Suppressor macrophage treated with lipopolysaccharide for 1 hour (primary cell): ENCODE results near the gene ASB8.

Source experiments
- DNase-seq, 3 donors: peaks; one replicate each; pipeline ENCODE4 v3.0.0-alpha.2; 2020 to 2022

The ASB8 gene, protein sequence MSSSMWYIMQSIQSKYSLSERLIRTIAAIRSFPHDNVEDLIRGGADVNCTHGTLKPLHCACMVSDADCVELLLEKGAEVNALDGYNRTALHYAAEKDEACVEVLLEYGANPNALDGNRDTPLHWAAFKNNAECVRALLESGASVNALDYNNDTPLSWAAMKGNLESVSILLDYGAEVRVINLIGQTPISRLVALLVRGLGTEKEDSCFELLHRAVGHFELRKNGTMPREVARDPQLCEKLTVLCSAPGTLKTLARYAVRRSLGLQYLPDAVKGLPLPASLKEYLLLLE

DNA sequence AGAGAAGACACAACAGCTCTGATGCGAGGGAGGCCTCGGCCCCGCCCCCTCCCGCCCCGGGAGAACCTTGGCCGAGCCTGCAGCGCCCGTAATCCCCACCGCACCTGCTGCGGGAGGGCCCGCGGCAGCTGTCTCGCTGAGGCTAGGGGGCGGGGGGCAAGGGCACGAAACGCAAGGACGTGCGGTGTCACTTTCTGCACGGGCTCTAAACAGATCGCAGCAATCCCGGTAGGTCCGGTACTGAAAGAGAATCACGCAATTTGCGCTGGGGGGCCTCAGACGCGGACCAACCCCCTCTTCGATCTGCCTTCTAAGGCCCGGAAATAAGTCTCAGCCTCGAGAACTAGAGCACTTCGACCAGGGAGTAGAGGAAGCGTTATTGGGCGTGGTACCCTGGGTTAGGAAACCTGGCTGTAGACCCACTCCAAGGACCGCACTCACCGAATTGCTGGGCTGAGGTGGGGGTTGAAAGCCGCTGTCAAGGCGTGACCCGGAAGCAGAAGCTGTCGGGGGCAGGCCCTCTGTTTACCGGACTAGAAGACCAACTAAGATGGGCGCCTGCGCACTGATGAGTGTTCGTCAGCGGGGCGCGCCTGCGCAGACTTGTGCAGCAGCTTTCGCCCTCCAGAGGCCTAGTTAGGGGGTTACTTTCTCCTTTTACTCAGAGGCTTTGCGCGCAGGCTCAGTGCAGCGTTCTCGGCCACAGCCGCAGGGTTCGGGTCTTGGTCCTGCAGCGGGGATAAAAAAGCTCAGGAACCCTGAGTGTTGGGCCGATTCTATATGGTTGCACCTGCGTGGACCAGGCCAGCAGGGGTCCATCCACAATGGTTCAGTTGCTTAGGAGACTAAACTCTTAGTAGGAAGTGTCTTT lies at the start of gene ASB8:
Gene ASB8 (minus strand): TSS at position 498 of the 871 bp plus-strand sequence. CDS start 4,019 bp downstream, outside the sequence.
- DNase-seq, result peak; percentile 99 to 100 (median 99)

DNA sequence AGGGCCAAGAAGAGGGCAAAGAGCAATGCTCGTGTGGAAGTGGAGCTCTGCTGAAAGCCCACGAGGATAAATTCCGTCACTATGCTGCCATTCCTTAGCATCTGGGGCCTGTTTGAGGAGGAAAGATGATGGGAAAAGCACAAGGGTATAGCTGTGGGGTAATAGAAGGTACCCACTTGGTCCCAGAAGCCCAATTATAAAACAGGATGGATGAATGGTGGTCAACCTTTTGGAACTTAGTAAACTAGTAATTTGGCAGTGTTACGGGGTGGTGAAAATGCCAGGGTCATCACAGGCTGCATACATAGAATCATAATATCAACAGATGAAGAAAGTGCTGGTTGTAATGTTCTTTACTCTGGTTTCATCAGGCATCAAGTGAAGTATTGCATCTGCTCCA lies 45.9 kb upstream of the ASB8 start, which contains the start of gene OR10AD1:
Gene OR10AD1 (minus strand): TSS at position 101 of the 400 bp plus-strand sequence. CDS start 0 bp downstream, at position 101.
- DNase-seq, result no peak

DNA sequence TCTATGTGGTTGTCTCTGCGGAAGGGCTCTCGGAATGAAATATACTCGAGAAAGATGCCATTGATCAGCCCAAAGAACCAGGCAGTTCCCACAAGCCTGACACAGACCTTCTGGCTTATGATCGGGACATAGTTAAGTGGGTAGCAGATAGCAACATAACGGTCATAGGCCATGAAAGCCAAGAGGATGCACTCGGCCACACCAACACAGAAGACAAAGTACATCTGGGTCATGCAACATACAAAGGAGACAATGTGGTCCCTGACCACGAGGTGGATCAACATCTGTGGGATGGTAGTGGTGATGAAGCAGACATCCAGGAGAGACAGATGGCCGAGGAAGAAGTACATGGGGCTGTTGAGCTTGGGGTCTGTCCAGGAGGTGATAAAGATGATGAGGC lies 45.5 kb upstream of the ASB8 start:
- DNase-seq, result no peak

DNA sequence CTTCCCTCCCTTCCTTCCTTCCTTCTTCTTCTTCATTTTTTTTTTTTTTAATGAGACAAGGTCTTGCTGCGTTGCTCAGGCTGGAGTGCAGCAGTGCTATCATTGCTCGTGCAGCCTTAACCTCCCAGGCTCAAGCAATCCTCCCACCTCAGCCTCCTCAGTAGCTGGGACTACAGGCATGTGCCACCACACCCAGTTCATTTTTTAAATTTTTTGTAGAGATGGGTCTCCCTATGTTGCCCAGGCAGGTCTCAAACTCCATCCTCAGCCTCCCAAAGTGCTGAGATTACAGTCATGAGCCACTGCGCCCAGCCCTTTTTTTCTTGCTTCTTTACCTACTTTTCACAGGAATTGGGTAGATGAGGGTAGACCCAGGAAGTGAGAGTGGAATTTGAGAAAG lies 44.2 kb upstream of the ASB8 start:
- no peak for DNase-seq

DNA sequence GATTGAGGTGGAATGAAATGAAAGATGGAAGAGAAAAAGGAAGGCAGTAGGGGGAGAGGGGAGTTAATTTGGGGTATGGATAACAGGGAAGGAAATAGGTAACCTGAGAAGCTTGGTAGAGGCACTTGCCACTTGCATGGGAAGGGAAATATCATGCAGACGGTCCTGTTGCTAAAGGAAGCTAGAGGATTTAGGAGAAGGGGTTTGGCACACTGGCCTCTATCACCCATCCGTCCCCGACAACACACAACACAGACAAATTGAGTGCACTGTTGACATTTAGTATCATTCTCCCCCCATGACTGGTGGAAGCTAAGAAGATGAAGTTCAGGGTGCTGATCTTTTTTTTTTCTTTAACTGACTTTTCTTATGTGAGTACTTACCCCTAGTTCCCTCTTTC lies 43.8 kb upstream of the ASB8 start:
- DNase-seq, result peak in 1 of 3 donors; percentile 11

DNA sequence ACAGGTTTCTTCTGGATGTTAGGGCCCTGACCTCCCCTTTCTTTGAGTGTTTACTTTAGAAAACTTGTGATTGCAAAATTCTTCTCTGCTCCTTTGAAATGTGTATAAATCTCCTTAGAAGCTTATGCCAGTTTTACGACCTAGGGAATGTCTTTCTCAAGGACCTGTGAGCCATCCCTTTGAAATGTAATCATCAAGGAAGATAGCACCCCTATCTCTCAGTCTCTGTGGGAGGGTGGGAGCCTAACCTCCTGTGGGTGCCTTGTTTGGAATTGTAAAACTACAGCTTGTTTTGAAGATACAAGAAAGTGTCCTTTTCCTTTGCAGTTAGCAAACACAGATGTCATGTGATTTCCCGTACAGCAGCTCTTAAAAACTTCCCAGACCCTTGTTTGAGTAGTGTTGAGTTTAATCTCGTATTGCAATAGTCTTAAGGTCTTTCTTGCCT lies 42.5 kb upstream of the ASB8 start:
- DNase-seq, result peak; percentile 51 to 85 (median 54)

DNA sequence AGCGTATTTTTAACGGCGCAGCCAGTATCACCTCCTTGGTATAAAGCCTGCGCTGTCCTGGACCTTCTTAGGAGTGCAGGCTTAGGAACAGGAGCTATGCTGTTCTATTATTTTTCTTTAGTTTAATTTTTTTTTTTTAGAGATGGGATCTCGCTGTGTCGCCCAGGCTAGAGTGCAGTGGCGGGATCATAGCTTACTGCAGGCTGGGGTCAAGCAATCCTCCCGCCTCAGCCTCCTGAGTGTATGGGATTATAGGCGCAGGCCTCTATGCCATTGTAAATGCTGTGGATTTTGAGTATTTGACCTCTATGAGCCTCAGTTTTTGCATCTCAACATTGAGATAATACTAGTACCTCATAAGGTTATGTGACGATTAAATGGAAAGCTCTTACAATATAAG lies 41.7 kb upstream of the ASB8 start:
- DNase-seq, result peak in 1 of 3 donors; percentile 13

DNA sequence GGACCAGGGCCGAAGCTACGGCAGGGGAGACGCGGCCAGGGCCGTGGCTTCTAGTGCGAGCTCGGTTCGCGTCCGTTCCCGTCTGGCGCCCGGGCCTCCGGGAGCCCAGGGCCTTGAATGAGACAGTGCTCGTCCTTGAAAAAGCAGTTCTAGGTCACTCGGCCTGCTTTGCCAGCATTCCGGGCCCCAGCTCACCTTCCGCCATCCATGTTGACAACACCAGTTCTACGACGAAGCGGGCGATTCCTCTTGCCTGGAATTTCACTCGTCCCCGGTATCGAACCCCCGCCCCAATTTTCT lies 41.3 kb upstream of the ASB8 start:
- peak; percentile 19 to 51 (median 35) for DNase-seq

DNA sequence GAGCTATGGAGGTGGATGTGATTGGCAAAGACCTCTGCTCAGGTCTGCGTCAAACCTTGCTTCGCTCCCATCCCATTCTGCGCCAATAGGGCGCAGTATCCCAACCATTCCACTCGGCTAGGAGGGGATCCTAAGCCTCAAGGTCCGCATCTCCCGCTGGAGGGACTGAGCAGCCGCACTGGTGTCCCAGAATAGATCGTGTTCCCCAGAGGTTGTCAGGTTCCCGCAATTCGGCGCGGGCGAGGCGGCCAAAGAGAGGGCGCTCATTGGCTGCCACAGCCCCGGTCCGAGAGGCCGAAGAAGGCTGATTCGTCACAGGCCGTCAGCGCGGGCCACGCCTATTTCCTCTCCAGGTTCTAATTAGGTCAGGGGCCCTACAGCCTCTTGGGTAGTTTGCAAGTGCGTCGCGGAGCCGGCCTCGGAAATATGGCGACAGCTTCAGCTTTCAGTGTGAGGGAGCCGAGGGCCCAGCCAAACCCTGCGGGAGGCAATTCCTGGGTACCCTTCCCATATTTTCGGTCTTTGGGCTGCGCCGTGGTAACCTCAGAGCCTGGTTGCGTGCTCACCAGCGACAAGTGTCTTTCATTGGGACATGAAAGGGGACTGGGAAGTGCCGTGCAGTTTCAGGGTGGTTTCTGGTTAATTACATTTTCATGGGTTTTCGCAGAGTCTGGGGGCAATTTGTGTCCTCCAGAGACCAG lies 40.8 kb upstream of the ASB8 start:
- DNase-seq, result peak; percentile 97 to 99 (median 98)

DNA sequence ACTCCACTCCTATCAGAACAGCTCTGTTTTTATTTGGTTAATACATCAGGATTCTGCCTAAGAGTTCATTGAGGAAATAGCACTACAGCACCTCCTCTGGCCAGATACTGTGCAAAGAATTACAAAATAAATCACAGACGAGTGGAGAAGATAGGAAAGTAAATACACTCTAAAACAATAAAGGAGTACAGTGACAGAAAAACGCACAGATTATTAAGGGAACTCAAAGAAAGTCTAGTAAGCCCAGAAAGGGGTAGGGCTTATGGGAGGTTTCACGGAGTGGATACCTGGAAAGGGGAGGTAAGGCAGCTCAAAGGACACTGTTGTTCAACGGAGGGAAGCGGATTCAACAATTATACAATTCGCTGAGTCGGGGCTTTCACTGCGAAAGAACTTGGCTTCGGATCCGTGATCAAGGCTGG lies 40.2 kb upstream of the ASB8 start:
- DNase-seq, result peak; percentile 52 to 66 (median 65)

DNA sequence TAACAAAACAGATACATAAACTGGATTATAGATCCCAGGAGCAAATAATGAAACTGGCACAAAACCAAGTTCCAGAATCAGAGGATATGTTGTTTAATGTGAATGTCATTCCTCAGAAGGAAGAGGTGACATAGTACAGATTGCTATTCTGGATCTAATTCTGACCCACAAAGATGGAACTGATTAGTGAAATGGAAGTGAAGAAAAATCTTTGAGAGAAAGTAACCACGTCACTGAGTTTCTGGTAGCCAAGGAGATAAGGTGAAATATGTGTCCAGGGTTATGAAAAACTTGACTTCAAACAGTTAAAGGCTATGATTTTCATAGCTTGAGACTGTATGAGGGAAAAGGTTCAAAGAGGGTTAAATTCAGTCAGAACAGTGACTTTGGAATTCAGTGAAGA lies 37.5 kb upstream of the ASB8 start:
- no peak for DNase-seq

DNA sequence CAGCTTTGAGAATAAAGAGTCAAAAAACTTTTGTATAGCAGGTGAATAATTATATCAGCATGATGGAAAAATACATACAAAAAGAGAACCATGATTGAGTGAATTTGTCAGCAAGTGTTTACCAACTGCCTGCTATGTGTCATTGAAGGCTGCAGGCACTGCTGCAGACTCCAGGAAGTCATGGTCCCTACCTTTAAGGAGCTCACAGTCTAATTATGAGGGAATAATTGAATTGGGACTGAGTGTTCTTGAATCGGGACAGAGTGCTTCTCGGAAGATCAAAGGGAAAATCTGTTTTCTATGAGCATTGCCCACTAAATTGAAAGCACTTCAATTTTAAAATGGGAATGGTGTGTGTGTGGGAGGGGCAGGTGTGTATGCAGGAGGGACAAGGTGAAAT lies 36.3 kb upstream of the ASB8 start:
- DNase-seq, result no peak

DNA sequence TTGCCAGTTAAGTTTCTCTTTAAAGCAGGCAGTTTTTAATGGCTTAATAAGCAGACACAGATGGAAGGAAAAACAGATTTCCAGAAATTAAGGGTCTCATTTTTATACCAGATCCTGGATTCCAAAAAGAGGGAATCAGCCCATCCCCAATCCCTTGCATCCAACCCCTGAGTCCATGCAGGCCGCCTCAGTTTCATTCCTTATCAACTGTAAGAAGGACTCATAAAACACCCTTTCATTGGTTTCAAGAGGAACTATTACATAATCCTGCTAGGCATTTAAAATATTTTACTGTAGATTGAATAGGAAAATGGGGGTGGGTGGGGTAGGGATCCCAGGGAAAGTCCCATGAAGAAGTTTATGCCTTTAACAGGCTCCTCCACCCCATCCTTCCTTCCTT lies 35.5 kb upstream of the ASB8 start:
- DNase-seq, result no peak

DNA sequence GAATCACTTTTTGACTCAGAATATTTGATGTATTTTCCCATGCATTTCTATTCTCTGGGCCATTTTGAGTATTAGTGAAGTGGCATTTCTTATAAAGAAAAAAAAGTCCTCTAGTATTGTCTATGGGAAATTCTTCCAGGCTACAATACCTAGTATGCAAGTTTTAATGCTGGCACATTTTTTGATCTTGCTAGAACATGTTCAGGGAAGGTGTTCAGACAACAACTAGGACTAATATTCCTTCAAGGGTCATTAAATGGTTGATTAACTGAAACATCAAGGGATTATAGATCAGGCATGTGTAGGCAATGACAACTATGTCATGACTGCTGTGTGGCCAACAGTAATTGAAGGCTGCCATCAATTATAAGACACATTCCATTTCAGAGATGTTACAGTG lies 33.8 kb upstream of the ASB8 start:
- DNase-seq, result no peak

DNA sequence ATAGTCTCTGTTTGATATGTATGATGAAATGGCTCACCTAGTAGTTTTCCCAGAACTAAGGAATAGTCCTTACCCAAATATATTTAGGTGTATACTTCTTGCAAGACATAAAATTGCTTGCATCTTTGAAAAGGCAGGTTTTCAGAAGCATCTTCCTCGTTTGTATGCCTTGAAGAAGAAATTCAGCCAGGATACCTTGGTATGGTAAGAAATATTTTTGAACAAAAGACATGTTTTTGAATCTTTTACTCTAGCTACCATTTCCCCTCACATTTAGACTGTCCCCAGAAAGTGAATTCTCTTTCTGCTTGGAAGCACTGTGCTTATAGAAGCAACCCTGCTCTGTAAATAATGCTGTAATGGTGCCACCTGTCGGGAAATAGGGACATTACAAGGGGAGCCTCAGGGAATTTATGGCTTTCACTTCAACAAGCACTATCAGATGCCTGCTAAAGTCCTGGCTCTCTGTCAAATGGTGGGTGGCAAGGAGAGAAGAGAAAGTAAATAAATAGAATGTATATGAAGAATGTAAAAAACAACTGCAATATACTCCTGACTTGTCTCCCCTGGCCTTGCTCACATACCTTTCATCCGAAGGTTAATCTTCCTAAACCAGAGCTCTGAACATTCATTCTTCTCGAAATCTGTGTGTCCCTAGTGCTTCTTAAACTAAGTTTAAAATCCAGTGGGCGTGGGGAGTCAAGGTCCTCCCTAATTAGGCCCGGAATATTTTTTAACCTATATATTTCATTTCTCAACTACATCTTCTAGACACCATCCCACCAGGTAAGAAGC lies 32.2 kb upstream of the ASB8 start:
- peak; percentile 72 to 78 (median 76) for DNase-seq

DNA sequence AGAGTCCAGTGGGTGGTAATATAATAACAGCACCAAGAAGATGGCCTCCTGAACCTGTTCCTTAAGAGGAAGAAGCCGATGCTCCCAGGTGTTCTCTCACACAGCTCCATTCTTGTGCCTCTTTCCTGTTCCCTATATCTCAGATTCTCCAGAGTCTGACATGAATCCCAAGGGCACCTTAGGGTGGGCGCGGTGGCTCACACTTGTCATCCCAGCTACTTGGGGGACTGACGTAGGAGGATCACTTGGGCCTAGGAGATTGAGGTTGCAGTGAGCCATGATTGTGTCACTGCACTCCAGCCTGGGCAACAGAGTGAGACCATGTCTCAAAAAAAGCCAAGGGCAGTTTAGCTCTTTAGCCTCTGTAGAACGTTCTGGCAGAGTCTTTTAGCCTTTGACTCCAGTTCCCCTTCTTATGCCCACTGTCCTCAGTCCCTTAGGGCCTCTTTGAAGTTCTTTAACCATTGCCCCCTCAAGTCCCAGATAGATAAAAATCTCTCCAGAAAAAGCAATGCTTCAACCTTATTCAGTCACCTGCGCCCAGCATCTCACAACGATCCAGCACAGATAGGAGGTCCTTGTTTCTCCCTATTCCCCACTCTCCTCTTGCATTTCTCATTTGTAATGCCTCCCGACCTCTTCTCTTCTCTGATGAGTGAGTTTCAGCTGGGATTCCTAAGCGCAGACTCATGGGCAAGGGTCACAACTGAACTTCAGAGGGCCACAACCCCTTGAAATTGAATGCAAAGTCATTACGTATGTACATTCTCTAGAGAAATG lies 30.8 kb upstream of the ASB8 start:
- no peak for DNase-seq

DNA sequence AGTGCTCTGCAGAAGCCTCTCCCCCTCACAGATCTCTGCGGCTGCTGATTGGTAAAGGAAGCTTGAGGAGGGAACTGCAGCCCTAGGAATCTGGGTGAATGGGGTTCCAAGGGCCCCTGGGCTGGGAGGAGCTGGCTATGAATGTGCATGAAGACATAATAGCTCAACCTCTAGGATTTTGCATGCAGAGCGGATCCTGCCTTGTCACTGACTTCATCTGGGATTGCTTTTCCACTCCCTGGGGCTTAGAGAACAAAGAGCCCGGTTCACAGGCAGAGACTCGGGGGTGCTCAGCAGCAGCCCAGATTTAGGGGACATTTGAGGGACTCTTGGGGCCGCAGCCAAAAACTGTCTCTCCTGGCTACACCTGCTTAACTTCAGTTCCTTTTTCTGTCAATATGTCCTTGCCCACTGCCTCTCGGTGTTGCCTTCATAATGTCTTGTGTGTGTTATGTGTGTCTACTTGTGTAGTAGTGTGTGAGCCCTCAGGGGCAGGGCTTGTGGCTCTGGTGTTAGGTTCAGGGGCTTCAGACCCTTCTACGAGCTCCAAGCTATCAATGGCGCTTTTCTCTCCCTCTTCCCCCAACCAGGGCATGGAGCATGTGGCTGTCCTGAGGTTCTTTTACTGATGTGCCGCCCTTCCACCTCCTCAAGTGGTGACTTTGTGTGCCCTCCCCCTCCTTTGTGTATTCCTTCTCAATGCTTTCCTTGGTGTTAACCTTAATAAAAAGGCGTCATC lies 28.0 kb upstream of the ASB8 start:
- no peak for DNase-seq

DNA sequence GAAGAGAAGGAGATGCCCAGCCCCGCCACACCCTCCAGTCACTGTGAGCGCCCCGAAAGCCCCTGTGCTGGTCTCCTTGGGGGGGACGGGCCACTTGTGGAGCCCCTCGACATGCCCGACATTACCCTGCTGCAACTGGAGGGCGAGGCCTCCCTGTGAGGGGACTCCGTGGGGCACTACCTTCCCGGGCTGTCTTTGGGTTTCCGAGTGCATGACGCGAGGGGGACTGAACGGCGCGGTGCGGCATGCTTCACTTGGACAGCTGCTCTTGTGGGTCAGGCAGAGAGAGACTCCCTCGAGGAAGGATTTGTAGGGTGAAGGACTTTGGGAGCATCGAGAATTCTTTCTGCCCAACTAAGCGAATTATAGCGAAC lies 27.2 kb upstream of the ASB8 start:
- DNase-seq, result no peak

DNA sequence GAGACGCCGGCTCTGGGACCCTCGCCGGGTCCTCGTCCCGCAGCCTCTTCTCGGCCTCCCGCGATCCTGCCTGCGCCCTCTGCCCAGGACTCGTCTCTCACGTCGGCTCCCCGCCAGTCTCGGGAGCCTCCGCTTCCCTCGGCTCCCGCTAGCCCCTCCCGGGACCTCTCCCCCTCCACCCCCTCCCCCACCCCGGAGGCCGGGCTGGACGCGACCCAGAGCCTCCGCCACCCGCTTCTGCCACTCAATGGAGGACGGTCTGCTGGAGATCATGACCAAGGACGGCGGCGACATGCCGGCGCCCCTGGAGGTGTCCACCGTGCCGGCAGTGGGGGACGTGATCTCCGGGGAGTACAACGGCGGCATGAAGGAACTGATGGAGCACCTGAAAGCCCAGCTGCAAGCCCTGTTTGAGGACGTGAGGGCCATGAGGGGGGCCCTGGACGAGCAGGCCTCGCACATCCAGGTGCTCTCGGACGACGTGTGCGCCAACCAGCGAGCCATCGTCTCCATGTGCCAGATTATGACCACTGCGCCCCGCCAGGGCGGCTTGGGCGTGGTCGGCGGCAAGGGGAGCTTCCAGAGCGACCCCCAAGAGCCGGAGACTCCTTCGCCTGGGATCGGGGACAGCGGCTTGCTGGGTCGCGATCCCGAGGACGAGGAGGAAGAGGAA lies 26.7 kb upstream of the ASB8 start:
- DNase-seq, result no peak

DNA sequence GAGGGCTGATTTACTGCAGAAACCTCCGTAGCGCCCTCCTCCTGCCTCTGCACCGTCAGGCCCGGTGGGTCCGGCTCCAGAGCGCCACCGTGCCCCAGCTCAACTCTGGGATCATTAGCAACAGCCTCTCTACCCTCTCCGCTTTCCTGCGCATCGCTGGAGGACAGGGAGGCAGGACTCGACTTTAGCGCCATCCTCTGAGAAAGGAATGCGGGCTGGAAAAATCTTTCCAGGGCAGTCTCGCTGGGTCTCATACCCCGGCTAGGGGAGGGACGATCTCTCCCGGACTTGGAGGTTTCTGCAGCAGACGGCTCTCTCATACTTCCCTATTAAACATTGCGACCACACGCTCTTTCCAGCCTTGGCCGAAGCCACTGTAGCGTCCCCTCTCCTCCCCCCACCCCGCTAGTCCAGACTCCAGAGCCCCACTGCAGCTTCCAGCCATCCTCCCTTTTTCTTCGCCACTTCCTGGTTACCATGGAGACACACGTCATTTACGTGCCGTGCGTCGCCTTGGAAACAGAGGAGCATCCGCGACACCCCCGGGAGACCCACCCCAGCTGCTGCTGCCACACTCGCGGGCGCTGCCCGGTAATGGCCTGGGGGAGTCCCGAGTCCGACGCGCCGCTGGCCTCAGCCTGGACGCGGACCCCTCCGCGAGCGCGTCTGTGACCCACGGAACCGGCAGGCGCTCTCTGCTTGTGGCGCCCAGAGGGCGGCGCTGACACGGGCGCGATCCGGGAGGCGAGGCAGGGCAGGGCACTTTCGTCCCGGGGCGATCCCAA lies 26.0 kb upstream of the ASB8 start, which contains the start of gene CCDC184:
Gene CCDC184 (plus strand): TSS at position 554 of the 785 bp plus-strand sequence. CDS start 479 bp downstream, outside the sequence.
- DNase-seq, result peak; percentile 54 to 58 (median 57)
